Subcutaneous adipose tissue (tissue), 4 donors: ENCODE measurements around the gene PDE11A. TPM values are rescaled to one million over a fixed set of nuclear protein-coding genes. Genes with fewer than 3 reads are reported as not detected.

ENCODE experiments used
- total RNA-seq, 4 donors: library from RNA; depleted of rRNA; stranded (reverse); fragments of >200 nt; gene quantifications; one replicate each; pipeline ENCODE4 v1.1.0, GENCODE V29; 2016
- TF ChIP-seq, protein P1 (sequence below): fragments of 450-650 bp; IDR thresholded peaks from one replicate; pipeline ENCODE4 v1.5.1; 2016; ENCODE audit warnings: low read depth, mild to moderate bottlenecking, control low read depth, antibody characterized with exemption, moderate library complexity

PDE11A gene
- total RNA-seq, 4 donors from 2014 or later, result 0.33 to 1.2 (median 1.1) TPM; not detected in 1

DNA sequence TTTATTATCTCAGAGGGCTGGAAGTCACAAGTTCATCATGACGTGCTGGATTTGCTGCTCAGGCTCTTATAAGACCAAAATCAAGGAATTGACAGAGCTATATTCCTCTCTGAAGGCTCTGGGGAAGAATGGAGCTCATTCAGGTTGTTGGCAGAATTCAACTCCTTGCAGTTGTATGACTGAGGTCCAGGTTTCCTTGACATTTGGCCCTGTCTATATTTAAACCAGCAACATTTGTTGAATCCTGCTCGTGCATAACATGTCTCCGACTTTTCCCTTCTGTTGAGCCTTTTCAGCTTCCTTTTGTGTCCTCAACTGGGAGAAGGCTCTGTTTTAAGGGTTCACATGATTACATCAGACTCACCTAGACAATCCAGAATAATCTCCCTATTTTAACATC lies 203.4 kb downstream of the PDE11A start:
- TF ChIP-seq, protein P1, sequence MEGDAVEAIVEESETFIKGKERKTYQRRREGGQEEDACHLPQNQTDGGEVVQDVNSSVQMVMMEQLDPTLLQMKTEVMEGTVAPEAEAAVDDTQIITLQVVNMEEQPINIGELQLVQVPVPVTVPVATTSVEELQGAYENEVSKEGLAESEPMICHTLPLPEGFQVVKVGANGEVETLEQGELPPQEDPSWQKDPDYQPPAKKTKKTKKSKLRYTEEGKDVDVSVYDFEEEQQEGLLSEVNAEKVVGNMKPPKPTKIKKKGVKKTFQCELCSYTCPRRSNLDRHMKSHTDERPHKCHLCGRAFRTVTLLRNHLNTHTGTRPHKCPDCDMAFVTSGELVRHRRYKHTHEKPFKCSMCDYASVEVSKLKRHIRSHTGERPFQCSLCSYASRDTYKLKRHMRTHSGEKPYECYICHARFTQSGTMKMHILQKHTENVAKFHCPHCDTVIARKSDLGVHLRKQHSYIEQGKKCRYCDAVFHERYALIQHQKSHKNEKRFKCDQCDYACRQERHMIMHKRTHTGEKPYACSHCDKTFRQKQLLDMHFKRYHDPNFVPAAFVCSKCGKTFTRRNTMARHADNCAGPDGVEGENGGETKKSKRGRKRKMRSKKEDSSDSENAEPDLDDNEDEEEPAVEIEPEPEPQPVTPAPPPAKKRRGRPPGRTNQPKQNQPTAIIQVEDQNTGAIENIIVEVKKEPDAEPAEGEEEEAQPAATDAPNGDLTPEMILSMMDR, result no peak

DNA sequence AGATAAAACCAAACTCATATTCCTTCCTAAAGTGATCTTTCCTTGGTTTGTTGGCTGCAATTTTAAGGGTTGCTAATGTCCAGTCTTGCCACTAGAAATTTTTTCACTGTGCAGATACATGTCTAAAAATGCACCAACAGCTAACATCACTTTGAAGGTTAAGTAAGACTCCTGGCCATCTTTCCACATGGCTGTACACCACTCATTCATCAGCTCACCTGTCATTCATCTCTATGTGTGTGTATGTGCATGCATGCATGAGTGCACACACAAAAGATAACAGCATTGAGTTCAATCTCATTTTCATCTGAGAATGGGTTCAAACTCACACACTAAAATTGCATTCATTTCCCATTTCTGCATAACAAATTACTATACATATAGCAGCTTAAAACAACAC lies 203.8 kb downstream of the PDE11A start:
- TF ChIP-seq, protein P1, result no peak

DNA sequence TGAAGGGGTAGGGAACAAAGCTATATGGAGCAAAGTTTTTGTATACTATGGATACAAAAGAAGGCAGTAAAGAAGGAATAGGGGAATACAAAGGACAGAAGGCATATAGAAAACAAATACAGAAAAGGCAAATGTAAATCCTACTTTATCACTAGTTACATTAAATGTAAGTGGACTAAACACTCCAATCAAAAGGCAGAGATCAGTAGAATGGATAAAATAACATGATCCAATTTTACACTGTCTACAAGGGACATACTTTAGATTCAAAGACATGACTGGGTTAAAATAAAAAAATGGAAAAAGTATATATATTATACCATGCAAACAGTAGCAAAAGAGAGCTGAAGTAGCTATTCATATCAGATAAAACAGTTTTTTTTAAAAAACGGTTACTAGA lies 215.0 kb downstream of the PDE11A start:
- TF ChIP-seq, protein P1, result no peak

DNA sequence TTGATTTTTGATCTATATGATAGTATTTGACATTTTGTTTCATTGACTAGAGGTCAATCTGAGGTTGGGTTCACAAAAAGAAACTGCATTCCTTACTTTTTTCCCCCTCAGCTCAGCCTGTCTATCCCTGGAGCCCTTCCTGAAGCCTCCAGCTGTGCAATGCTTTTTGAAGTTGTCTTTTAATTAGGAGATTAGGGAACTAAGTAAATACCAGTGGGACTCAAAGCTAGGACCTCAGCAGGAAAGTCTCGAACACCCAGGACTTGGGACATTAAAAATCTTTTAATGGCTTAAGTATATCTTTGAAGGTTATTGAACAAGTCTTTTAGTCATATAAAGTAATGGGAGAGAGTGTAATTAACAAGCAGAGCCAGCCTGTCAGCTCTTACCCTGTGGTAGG lies 220.2 kb downstream of the PDE11A start:
- TF ChIP-seq, protein P1, result no peak

DNA sequence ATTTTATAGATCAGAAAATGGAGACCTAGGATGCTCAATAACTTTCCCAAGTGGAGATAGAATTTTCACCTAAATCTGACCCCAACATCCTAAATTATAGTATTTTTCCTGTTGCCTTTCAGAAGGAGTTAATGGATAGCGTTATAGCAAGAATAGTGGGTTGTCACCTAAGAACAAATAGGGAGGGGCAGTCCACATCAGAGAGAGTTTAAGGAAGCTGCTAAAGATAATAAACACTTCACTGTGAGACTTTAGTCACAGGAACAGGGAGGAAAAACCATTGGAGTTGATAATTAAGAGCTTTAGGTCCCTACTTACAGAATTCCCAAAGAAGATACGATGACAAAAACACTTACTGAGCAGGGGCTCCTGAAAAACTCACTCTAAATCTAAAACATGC lies 229.4 kb downstream of the PDE11A start:
- TF ChIP-seq, protein P1, result no peak

DNA sequence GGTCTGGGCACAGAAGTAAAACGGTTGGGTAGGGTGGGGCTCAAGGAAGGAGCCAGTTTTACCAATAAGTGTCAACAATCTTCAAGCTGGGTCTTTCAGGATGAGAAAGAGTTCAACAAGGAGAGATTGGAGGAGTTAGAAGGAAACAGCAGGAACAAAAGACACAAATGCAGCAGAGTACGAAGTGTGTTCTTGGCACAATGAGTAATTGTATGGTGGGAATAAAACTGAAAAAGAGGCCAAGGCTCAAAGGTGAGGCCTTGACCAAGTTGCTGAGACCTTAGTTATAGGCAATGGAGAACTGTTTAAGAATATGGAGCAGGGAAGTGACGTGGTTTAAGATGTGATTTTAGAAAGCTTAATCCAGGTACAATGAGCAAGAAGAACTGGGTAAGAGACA lies 230.3 kb downstream of the PDE11A start:
- TF ChIP-seq, protein P1, result no peak

DNA sequence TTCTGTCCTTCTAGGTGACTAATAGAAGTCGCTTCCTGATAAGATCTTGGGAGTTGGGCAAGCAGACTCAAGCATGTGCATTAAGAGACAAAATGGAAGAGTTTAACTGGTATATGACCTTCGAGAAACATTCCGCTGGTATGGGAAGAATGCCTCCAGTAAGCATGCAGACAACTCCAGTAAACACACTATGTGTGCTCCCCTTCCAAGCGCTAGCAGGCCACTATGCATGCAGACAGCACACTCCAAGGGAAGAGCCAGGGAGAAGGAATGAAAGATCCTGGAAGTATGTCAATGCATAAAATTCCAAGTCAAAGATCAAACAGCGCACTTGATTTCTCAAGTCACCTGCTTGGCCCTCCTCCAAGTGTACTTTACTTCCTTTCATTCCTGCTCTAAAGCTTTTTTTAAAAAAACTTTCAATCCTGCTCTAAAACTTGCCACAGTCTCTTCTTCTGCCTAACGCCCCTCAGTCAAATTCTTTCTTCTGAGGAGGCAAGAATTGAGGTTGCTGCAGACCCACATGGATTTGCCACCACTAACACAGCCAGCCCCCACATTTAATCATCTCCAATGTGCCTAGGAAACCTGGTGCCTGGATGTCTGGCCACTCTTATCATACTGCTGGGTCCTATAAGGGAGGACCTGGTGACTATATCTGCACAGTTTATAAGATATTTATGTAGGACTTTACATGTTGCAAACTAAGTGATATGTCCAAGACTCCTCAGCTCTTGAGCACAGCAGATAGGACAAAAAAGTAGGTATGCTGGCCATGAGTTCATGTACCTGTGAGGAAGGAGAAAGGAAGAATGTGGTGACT lies 239.8 kb downstream of the PDE11A start:
- TF ChIP-seq, protein P1, result no peak
